HUES48 (cell line): ENCODE data around the gene LIME1.

Experiments used
- H3K27ac ChIP-seq: one replicate; pipeline ENCODE4 v1.7.0; 2013; ENCODE audit warnings: low read depth, low read length, inconsistent platforms
- H3K27me3 ChIP-seq: 2 replicates; pipeline ENCODE4 v1.6.1; 2013; ENCODE audit warnings: mild to moderate bottlenecking, low read length; ENCODE audit not compliant: control insufficient read depth, insufficient read depth
- H3K36me3 ChIP-seq: 2 replicates; pipeline ENCODE4 v1.6.1; 2013; ENCODE audit warnings: low read length; ENCODE audit not compliant: control insufficient read depth, insufficient read depth
- H3K4me1 ChIP-seq: 2 replicates; pipeline ENCODE4 v1.6.1; 2013; ENCODE audit warnings: mild to moderate bottlenecking, low read length; ENCODE audit not compliant: control insufficient read depth, insufficient read depth
- H3K4me3 ChIP-seq: 2 replicates; pipeline ENCODE4 v1.5.1; 2013; ENCODE audit warnings: mild to moderate bottlenecking, low read depth, low read length
- H3K9ac ChIP-seq: 2 replicates; pipeline ENCODE4 v1.6.1; 2013; ENCODE audit warnings: mild to moderate bottlenecking, low read depth, low read length, moderate library complexity
- H3K9me3 ChIP-seq: 2 replicates; pipeline ENCODE4 v1.6.1; 2013; ENCODE audit warnings: low read length; ENCODE audit not compliant: control insufficient read depth, insufficient read depth

Gene LIME1

DNA sequence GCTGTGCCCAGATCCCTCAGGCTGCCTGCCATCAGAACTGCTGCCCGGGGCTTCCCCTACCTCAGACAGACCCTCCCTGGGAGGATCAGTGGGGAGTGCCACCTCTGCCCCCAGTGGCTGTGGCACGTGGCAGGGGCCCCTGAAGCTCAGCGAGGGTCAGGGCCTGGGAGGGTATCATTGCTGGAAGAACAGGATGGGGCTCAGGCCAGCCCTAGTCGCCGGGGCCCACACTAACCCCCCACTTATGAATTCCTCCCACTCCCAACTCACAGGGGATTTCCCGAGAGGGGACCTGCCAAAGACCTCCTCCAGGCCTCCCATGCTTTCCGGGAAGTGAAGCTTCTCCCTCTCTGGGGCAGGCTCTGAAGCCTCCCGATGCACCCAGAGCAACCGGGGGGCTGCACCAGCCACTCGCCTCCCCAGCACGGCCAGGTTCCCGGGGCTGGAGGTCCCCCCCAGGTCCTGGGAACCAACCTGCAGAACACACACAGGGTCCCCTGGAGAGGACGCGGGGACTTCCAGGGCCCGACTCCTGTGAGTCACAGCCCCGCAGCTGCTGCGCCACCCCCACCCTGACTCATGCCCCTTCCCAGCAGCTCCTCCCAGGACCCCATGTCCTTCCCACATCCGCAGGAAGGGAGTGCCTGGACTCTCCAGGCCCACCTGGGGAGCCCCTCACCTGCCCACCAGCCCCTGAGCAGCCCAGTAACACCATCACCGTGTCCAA, 37.6 kb upstream of the LIME1 start:
- Histone ChIP-seq H3K36me3 (peaks cover 3% of the 10 kb centered on the region; the same call in 1 of the 2 replicates), H3K9me3 (no peaks in the 10 kb centered on the region), H3K27ac (peak overlapping the region; percentile 86), H3K27me3 (no peaks in the 10 kb centered on the region), H3K4me3 (no peak overlapping the region), H3K9ac (no peak overlapping the region), H3K4me1 (peaks cover 4% of the 10 kb centered on the region; the same call in 1 of the 2 replicates)

DNA sequence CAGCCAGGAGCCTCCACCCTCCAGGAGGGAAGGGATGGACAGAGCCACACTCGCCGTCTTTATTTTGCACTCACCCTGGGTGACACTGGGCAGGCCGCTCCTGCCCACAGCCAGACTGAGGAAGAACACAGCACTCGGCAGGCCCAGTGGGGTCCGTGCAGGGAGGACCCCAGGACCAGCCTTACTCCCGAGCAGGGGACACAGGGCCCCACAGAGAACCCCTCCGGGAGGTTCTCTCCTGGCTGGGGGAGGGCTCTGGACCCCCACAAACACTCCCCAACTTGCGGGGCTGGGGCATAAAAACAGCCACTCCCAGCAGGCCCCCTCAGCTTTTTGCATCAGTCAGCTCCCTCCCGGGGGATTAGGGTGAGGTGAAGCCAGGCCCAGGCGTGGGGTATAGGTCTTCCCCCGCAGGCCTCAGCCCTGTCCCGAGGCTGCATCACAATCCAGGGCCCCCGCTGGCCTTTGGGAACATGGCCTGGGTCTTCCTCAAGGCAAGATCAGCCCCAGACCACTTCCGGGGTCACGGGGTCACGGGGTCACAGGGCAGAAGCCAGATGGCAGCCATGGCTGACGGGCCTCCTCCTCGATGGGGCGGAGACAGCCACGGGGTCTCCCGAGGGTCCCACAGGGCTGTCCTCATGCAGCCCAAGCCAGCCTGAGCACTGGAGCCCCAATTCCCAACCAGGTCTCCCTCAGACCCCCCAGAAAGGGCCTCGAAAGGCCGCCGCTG, 36.8 kb upstream of the LIME1 start:
- H3K27me3 ChIP-seq, result no peaks in the 10 kb centered on the region
- H3K4me1 ChIP-seq, result peaks cover 4% of the 10 kb centered on the region; the same call in 1 of the 2 replicates
- H3K27ac ChIP-seq, result peak overlapping the region; percentile 86
- H3K9me3 ChIP-seq, result no peaks in the 10 kb centered on the region
- H3K9ac ChIP-seq, result no peak overlapping the region
- H3K4me3 ChIP-seq, result no peak overlapping the region
- peaks cover 8% of the 10 kb centered on the region for H3K36me3 ChIP-seq

DNA sequence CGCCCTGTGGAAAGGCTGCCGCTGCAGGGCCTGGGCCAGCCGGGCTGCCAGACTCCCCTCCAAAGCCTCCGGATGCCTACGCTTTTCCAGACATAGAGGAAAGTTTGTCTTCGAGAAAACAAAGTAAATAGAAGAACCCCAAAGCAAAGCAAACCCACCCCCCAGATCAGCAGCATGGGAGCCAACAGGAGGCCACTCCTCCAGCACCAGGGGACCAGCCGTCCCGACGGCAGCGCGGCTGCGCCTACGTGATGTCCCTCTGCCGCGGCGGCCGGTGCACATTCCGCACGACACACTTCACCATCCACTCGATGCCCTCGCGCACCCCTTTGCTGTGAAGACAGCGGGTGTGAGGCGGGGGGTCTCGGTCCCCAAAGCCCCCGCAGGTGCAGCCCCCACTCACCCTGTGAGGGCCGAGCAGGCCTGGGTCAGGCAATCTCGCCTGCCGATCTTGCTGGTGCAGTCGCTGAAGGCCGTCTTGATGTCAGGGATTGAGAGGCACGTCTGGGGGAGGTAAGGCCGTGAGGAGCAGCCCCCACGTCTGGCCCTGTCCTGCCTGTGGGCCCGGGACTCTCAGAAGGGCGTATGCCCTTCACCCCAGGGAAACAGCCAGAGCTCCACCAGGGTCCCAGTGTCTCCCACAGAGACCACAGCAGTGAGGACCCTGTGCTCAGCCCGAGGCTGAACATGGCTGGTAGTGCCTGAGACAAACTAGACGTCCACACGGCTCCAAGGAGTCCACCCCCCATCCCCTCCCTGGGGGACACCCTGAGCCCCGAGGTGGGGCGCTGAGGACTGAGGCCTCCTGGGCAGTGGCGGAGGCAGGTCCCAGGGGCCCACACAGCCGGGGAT, 36.0 kb upstream of the LIME1 start:
- H3K9ac ChIP-seq, result no peak overlapping the region
- H3K36me3 ChIP-seq, result peaks cover 15% of the 10 kb centered on the region
- no peaks in the 10 kb centered on the region for H3K27me3 ChIP-seq
- peak overlapping the region; percentile 86 for H3K27ac ChIP-seq
- H3K4me1 ChIP-seq, result peaks cover 4% of the 10 kb centered on the region; the same call in 1 of the 2 replicates
- no peak overlapping the region for H3K4me3 ChIP-seq
- H3K9me3 ChIP-seq, result no peaks in the 10 kb centered on the region

DNA sequence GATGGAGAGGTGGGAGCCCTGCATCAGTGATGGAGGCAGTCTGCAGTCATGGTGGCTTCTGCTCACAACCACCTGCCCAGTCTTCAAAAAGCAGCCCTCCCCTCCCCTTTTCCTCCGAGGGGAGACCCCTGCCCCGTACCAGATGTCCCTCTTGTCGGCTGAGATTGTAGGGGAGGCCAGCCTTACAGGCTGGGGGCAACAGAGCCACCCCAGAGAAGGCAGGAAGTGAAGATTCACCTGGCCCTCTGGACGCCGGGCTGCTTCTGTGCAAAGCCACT, 35.5 kb upstream of the LIME1 start:
- Histone ChIP-seq H3K27me3 (no peaks in the 10 kb centered on the region), H3K9me3 (no peaks in the 10 kb centered on the region), H3K4me1 (peaks cover 4% of the 10 kb centered on the region; the same call in 1 of the 2 replicates), H3K4me3 (no peak overlapping the region), H3K27ac (no peak overlapping the region), H3K9ac (no peak overlapping the region), H3K36me3 (peaks cover 21% of the 10 kb centered on the region)

DNA sequence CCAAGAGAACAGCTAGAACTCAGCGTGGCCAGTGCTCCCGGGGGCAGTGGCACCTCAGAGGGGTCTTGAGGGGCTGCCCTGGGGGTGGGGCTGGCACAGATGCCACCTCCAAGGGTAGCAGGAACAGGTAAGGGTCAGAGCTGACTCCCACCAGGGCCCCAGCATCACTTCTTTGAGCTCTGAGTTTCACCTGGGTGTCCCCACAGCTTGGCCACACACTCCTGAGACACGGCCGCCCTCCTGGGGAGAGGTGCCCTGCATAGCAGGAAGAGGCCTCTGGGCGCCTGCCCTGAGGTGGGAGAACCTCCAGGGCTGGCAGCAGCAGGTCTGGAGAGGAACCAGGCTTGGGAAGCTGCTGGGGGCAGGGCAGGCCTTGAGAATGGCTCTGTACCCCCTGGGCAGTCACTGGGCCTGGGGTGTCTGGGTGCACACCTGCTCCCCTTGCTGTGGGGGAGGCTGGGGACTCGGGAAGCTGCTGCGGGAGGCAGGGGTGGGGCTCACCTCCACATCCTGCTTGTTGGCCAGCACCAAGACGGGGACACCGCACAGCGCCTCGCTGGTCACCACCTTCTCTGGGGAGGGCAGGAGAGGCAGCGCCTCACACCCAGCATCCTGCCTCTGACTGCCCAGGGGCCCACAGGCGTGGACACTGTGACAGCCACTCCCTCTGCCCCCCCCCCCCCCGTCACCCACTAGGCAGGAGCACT, 35.0 kb upstream of the LIME1 start:
- Histone ChIP-seq H3K9ac (no peak overlapping the region), H3K36me3 (peaks cover 26% of the 10 kb centered on the region), H3K27me3 (no peaks in the 10 kb centered on the region), H3K4me1 (peaks cover 4% of the 10 kb centered on the region; the same call in 1 of the 2 replicates), H3K27ac (no peak overlapping the region), H3K9me3 (no peaks in the 10 kb centered on the region), H3K4me3 (no peak overlapping the region)

DNA sequence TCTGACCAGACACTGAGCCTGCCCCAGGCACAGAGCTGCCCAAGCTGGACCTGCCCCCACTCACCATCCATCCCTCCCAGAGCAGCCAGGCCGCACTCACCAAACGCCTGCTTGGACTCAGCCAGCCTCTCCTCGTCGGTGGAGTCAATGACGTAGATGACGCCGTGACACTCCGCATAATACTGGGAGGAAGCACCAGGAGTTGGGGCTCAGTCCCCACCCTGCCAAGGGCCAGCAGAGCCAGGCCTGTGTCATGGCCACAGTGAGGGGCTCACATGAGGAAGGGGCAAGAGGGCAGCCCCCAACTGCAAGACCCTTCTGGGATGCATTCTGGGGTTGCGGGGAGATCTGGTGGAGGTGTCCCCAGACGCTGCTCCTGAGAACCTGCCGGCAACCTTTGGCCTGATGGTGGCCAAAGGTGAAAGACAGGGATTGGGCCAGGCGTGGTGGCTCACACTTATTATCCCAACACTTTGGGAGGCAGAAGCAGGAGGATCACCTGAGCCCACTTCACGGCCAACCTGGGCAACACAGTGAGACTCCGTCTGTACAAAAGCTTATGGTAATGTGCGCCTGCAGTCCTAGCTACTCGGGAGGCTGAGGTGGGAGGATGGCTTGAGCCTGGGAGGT, 34.3 kb upstream of the LIME1 start:
- Histone ChIP-seq H3K4me1 (peaks cover 2% of the 10 kb centered on the region; the same call in 1 of the 2 replicates), H3K36me3 (peaks cover 28% of the 10 kb centered on the region)

DNA sequence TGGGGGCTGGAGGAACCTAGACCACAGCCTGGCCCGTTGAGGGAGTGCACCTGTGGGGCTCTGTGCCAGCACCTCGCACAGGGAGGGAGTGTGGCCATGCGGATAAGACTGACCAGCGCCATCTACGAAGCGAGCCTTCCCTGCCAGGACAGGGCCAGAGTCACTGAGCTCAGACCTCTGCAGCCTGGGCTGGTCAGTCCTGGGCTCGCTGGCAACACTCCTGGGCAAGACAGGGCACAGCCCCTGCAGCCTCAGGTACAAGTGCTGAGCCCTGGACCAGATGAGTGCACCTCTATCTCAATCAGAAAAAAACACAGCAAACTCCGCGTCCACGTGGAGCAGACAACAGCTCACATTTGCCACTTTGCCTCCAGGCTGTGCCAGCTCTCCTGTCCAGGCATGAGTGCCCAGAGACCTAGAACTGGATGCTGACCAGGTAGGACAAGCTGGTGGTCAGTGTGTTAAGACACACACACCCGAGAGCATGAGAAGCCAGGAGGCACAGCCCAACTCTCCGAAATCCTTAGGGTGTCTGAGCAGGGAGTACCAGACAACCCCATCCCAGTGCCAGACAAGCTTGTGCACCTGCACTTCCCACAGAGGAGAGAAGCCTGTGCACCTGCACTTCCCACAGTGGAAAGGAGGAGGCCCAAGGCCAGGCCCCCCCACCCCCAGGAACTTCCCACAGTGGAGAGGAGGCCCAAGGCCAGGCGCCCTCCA, 33.6 kb upstream of the LIME1 start:
- Histone ChIP-seq H3K4me3 (no peak overlapping the region), H3K9ac (no peak overlapping the region), H3K27ac (no peak overlapping the region), H3K27me3 (no peaks in the 10 kb centered on the region), H3K9me3 (no peaks in the 10 kb centered on the region), H3K36me3 (peaks cover 28% of the 10 kb centered on the region), H3K4me1 (no peaks in the 10 kb centered on the region)

More for the DNA sequence above, 34.3 kb upstream of the LIME1 start:
- H3K9ac ChIP-seq, result no peak overlapping the region
- no peaks in the 10 kb centered on the region for H3K27me3 ChIP-seq
- H3K4me3 ChIP-seq, result no peak overlapping the region
- no peaks in the 10 kb centered on the region for H3K9me3 ChIP-seq
- H3K27ac ChIP-seq, result no peak overlapping the region

DNA sequence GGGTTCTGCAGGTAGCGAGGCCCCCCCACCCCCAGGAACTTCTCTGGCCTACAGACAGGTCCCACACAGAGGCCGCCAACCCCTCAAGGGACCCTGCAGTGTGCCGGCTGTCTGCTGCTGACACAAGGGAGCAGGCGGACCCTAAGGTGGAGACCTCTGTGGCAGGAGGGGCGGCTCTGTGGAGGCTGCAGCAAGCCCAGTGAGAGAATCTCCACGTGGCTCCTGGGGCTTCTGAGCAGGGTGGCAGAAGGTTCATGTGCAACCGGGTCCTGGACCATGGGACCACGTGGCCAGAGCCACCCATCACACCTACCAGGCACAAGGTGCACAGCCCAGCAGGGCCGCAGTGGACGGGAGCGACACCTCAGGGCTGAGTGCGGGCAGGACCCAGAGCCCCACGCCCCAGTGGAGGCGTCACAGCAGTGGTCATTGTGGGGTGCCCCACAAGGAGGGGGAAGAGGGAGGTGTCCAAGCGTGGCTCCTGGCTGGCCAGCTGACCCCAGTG, 32.9 kb upstream of the LIME1 start:
- Histone ChIP-seq H3K27me3 (no peaks in the 10 kb centered on the region), H3K9ac (no peak overlapping the region), H3K27ac (no peak overlapping the region), H3K9me3 (no peaks in the 10 kb centered on the region), H3K4me1 (no peaks in the 10 kb centered on the region), H3K36me3 (peaks cover 28% of the 10 kb centered on the region), H3K4me3 (no peak overlapping the region)

DNA sequence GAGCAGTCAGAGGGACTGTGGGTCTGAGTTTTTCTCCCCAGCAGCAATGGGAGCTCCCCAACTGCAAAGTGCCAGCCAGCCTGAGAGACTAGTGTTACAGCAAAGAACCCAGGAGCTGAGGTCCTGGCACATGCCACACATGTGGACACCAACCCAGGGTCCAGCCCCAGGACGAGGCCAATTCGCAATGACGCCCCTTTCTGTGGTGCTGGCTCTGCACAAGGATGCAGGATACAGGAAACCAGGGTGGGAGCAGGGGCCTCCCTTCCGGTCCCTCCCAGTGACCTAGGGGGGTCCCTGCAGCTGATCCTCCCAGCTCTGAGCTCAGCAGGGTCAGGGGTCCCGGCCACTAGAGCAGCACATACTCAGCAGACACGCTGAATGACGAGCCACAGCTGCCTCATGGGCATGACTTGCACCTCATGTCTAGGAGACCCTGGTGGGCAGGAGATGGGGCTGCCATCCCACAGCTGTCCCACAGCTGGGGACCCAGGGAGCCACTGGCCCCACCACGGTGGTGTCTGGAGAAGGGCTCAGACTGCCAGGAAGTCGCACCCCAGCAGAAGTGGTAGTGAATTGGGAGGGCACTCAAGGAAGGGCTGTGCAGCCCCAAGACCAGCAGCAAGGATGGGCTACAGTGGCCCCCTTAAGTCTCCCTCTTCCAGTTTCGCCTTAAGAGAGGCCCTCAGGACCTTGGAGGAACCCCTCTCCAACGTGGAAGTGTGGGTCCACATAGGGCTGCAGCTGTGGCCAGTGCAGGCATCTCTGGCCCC, 32.3 kb upstream of the LIME1 start:
- Histone ChIP-seq H3K27me3 (no peaks in the 10 kb centered on the region), H3K36me3 (peaks cover 33% of the 10 kb centered on the region), H3K4me3 (no peak overlapping the region), H3K27ac (no peak overlapping the region), H3K9me3 (no peaks in the 10 kb centered on the region), H3K4me1 (no peaks in the 10 kb centered on the region), H3K9ac (no peak overlapping the region)
